Upper lobe of left lung (tissue), 4 donors: Measurements from ENCODE around the gene ZNF423.

Experiments used
- POLR2A ChIP-seq, 4 donors: fragments of 450-650 bp; IDR thresholded peaks; one replicate each; pipeline ENCODE4 v1.5.1; 2016 to 2017; ENCODE audit warnings: antibody characterized with exemption in 4 of 4, mild to moderate bottlenecking in 2 of 4
- TF ChIP-seq, protein P1 (sequence below), 6 experiments: fragments of 450-650 bp in 4 of 6; fragments of 200-600 bp in 2 of 6; sonication (generic) in 2 of 6; IDR thresholded peaks; one replicate each; pipeline ENCODE4 v1.5.1; 2016 to 2019; ENCODE audit warnings: antibody characterized with exemption in 6 of 6

DNA sequence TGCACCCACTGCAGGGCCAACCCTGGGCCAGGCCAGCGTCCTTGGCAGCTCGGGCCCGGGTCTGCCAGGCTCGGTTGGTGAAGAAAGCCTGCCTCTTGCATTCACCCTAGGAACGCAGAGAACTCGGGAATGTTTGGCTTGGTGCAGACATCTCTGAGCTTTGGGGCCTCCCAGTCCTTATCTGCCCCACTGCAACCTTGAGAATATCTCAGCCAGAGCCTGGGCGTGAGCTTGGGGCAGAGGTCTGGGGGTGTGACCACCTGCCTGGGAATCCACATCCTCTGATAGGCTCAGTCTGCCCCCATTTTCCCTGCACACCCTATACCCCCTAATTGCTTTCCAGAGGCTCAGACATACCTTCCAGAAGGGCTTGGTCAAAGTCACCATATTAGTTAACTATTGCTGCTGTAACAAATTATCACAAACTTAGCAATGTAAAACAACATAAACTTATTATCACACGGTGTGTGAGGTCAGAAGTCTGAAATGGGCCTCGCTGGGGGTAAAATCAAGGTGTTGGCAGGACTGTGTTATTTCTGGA, 30.7 kb upstream of the ZNF423 start:
- no peak for TF ChIP-seq POLR2A (IDR thresholded peaks at IDR 0.05)
- TF ChIP-seq, protein P1, sequence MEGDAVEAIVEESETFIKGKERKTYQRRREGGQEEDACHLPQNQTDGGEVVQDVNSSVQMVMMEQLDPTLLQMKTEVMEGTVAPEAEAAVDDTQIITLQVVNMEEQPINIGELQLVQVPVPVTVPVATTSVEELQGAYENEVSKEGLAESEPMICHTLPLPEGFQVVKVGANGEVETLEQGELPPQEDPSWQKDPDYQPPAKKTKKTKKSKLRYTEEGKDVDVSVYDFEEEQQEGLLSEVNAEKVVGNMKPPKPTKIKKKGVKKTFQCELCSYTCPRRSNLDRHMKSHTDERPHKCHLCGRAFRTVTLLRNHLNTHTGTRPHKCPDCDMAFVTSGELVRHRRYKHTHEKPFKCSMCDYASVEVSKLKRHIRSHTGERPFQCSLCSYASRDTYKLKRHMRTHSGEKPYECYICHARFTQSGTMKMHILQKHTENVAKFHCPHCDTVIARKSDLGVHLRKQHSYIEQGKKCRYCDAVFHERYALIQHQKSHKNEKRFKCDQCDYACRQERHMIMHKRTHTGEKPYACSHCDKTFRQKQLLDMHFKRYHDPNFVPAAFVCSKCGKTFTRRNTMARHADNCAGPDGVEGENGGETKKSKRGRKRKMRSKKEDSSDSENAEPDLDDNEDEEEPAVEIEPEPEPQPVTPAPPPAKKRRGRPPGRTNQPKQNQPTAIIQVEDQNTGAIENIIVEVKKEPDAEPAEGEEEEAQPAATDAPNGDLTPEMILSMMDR (IDR thresholded peaks at IDR 0.05), result no peak
